ENCODE data around the gene HNF1B. TPM values are rescaled to one million over a fixed set of nuclear protein-coding genes. Genes with fewer than 3 reads are reported as not detected.

The HNF1B gene
- total and polyA plus RNA-seq, 3 experiments from 2014 or later: 0.22 to 0.73 TPM; not detected in 1

GRCh38 chr17:37726248-37726647 is 18.6 kb downstream of the HNF1B start:
- CTCF ChIA-PET: no interaction called here

GRCh38 chr17:37725601-37726146 is 19.2 kb downstream of the HNF1B start:
- no peaks in the 10 kb centered on the region for H3K9me3 ChIP-seq (ENCODE audit: low read length)
- Mint-ChIP-seq H3K36me3 (no peaks in the 10 kb centered on the region), H3K4me1 (no peaks in the 10 kb centered on the region), H3K27me3 (peaks cover 6 to 11% of the 10 kb centered on the region in 2 donors), H3K9me3 (no peaks in the 10 kb centered on the region), H3K4me3 (no peak overlapping the region), H3K27ac (peak overlapping the region in 1 of 8 donors; percentile 59)
- H3K27ac ChIP-seq (ENCODE audit: low read depth, low read length): no peak overlapping the region
- no peak for DNase-seq
- no peak overlapping the region for H3K4me3 ChIP-seq (ENCODE audit: low read length)
- H3K36me3 ChIP-seq (ENCODE audit: insufficient read depth, low read length): no peaks in the 10 kb centered on the region
- H3K27me3 ChIP-seq (ENCODE audit: insufficient read depth, low read length, poor library complexity, severe bottlenecking): no peaks in the 10 kb centered on the region
- ChIA-PET CTCF (no interaction called here), POLR2A (no interaction called here)
- no peaks in the 10 kb centered on the region for H3K4me1 ChIP-seq (ENCODE audit: insufficient read depth, low read length)

More at GRCh38 chr17:37726248-37726647, 18.6 kb downstream of the HNF1B start:
- Mint-ChIP-seq H3K36me3 (no peaks in the 10 kb centered on the region), H3K4me1 (no peaks in the 10 kb centered on the region), H3K9me3 (no peaks in the 10 kb centered on the region), H3K4me3 (no peak overlapping the region), H3K27me3 (peaks cover 4 to 16% of the 10 kb centered on the region in 2 donors), H3K27ac (no peak overlapping the region)
- no peaks in the 10 kb centered on the region for H3K4me1 ChIP-seq (ENCODE audit: insufficient read depth, low read length)
- no peaks in the 10 kb centered on the region for H3K27me3 ChIP-seq (ENCODE audit: insufficient read depth, low read length, poor library complexity, severe bottlenecking)
- no peak overlapping the region for H3K27ac ChIP-seq (ENCODE audit: low read depth, low read length)
- H3K4me3 ChIP-seq (ENCODE audit: low read length): no peak overlapping the region
- no peaks in the 10 kb centered on the region for H3K36me3 ChIP-seq (ENCODE audit: insufficient read depth, low read length)
- no peak for DNase-seq
- POLR2A ChIA-PET: no interaction called here
- H3K9me3 ChIP-seq (ENCODE audit: low read length): no peaks in the 10 kb centered on the region

GRCh38 chr17:37725021-37725595 is 19.8 kb downstream of the HNF1B start:
- Mint-ChIP-seq H3K4me3 (no peak overlapping the region), H3K27ac (peak overlapping the region in 1 of 8 donors; percentile 59), H3K4me1 (no peaks in the 10 kb centered on the region), H3K36me3 (no peaks in the 10 kb centered on the region), H3K27me3 (peaks cover 6 to 10% of the 10 kb centered on the region in 2 donors), H3K9me3 (no peaks in the 10 kb centered on the region)
- H3K9me3 ChIP-seq (ENCODE audit: low read length): no peaks in the 10 kb centered on the region
- H3K27ac ChIP-seq (ENCODE audit: low read depth, low read length): no peak overlapping the region
- CTCF ChIA-PET: no interaction called here
- POLR2A ChIA-PET: no interaction called here
- no peaks in the 10 kb centered on the region for H3K36me3 ChIP-seq (ENCODE audit: insufficient read depth, low read length)
- no peaks in the 10 kb centered on the region for H3K4me1 ChIP-seq (ENCODE audit: insufficient read depth, low read length)
- DNase-seq: no peak
- no peak overlapping the region for H3K4me3 ChIP-seq (ENCODE audit: low read length)
- H3K27me3 ChIP-seq (ENCODE audit: insufficient read depth, low read length, poor library complexity, severe bottlenecking): no peaks in the 10 kb centered on the region

GRCh38 chr17:37720989-37721388 is 23.9 kb downstream of the HNF1B start:
- ChIA-PET POLR2A (no interaction called here), CTCF (no interaction called here)
- H3K27me3 Mint-ChIP-seq: peaks cover 8 to 17% of the 10 kb centered on the region in 2 donors
- DNase-seq: no peak
- Histone ChIP-seq H3K27me3 (ENCODE audit: insufficient read depth, low read length, poor library complexity, severe bottlenecking) (no peaks in the 10 kb centered on the region), H3K27ac (ENCODE audit: low read depth, low read length) (no peak overlapping the region), H3K36me3 (ENCODE audit: insufficient read depth, low read length) (no peaks in the 10 kb centered on the region), H3K4me3 (ENCODE audit: low read length) (no peak overlapping the region), H3K9me3 (ENCODE audit: low read length) (no peaks in the 10 kb centered on the region), H3K4me1 (ENCODE audit: insufficient read depth, low read length) (no peaks in the 10 kb centered on the region)
- no peak overlapping the region for H3K4me3 Mint-ChIP-seq
- H3K27ac Mint-ChIP-seq: no peak overlapping the region
- H3K4me1 Mint-ChIP-seq: no peaks in the 10 kb centered on the region
- H3K9me3 Mint-ChIP-seq: no peaks in the 10 kb centered on the region
- no peaks in the 10 kb centered on the region for H3K36me3 Mint-ChIP-seq

GRCh38 chr17:37719866-37720265 is 25.0 kb downstream of the HNF1B start:
- no peaks in the 10 kb centered on the region for H3K9me3 ChIP-seq (ENCODE audit: low read length)
- Mint-ChIP-seq H3K27me3 (peaks cover 8 to 25% of the 10 kb centered on the region in 2 donors), H3K4me1 (no peaks in the 10 kb centered on the region), H3K4me3 (no peak overlapping the region), H3K27ac (peak overlapping the region in 1 of 8 donors; percentile 39), H3K9me3 (no peaks in the 10 kb centered on the region), H3K36me3 (no peaks in the 10 kb centered on the region)
- no peak overlapping the region for H3K27ac ChIP-seq (ENCODE audit: low read depth, low read length)
- H3K4me1 ChIP-seq (ENCODE audit: insufficient read depth, low read length): no peaks in the 10 kb centered on the region
- POLR2A ChIA-PET: no interaction called here
- no peak for DNase-seq
- no peaks in the 10 kb centered on the region for H3K27me3 ChIP-seq (ENCODE audit: insufficient read depth, low read length, poor library complexity, severe bottlenecking)
- CTCF ChIA-PET: no interaction called here
- no peaks in the 10 kb centered on the region for H3K36me3 ChIP-seq (ENCODE audit: insufficient read depth, low read length)
- H3K4me3 ChIP-seq (ENCODE audit: low read length): no peak overlapping the region

- H3K4me3 ChIP-seq (ENCODE audit: low read length): no peak overlapping the region
- Mint-ChIP-seq H3K4me1 (no peaks in the 10 kb centered on the region), H3K9me3 (no peaks in the 10 kb centered on the region), H3K36me3 (no peaks in the 10 kb centered on the region), H3K27me3 (peaks cover 8 to 37% of the 10 kb centered on the region in 2 donors), H3K4me3 (no peak overlapping the region), H3K27ac (no peak overlapping the region)
- H3K36me3 ChIP-seq (ENCODE audit: insufficient read depth, low read length): no peaks in the 10 kb centered on the region
- ChIA-PET POLR2A (no interaction called here), CTCF (no interaction called here)
- no peaks in the 10 kb centered on the region for H3K9me3 ChIP-seq (ENCODE audit: low read length)
- H3K27ac ChIP-seq (ENCODE audit: low read depth, low read length): no peak overlapping the region
- no peaks in the 10 kb centered on the region for H3K27me3 ChIP-seq (ENCODE audit: insufficient read depth, low read length, poor library complexity, severe bottlenecking)
- H3K4me1 ChIP-seq (ENCODE audit: insufficient read depth, low read length): no peaks in the 10 kb centered on the region
- DNase-seq: no peak
Measured at GRCh38 chr17:37718324-37719048, 26.4 kb downstream of the HNF1B start.

- H3K9me3 Mint-ChIP-seq: no peaks in the 10 kb centered on the region
- Histone ChIP-seq H3K27me3 (ENCODE audit: insufficient read depth, low read length, poor library complexity, severe bottlenecking) (no peaks in the 10 kb centered on the region), H3K4me1 (ENCODE audit: insufficient read depth, low read length) (no peaks in the 10 kb centered on the region), H3K9me3 (ENCODE audit: low read length) (no peaks in the 10 kb centered on the region), H3K36me3 (ENCODE audit: insufficient read depth, low read length) (no peaks in the 10 kb centered on the region), H3K27ac (ENCODE audit: low read depth, low read length) (no peak overlapping the region), H3K4me3 (ENCODE audit: low read length) (no peak overlapping the region)
- H3K4me3 Mint-ChIP-seq: no peak overlapping the region
- H3K27me3 Mint-ChIP-seq: peaks cover 8 to 40% of the 10 kb centered on the region in 2 donors
- no peak overlapping the region for H3K27ac Mint-ChIP-seq
- H3K36me3 Mint-ChIP-seq: no peaks in the 10 kb centered on the region
- CTCF ChIA-PET: no interaction called here
- no peaks in the 10 kb centered on the region for H3K4me1 Mint-ChIP-seq
- peak in 1 of 5 donors; percentile 23 for DNase-seq
- POLR2A ChIA-PET: no interaction called here
Measured at GRCh38 chr17:37717627-37718323, 27.1 kb downstream of the HNF1B start.

GRCh38 chr17:37714897-37715296 is 30.0 kb downstream of the HNF1B start:
- H3K4me3 ChIP-seq (ENCODE audit: low read length): no peak overlapping the region
- H3K27ac ChIP-seq (ENCODE audit: low read depth, low read length): no peak overlapping the region
- Mint-ChIP-seq H3K4me1 (no peaks in the 10 kb centered on the region), H3K27ac (peak overlapping the region in 1 of 8 donors; percentile 49), H3K9me3 (peaks cover 0 to 4% (median 0%) of the 10 kb centered on the region in 5 donors), H3K27me3 (peaks cover 21 to 60% of the 10 kb centered on the region in 2 donors), H3K4me3 (no peak overlapping the region), H3K36me3 (no peaks in the 10 kb centered on the region)
- H3K36me3 ChIP-seq (ENCODE audit: insufficient read depth, low read length): no peaks in the 10 kb centered on the region
- DNase-seq: no peak
- no peaks in the 10 kb centered on the region for H3K27me3 ChIP-seq (ENCODE audit: insufficient read depth, low read length, poor library complexity, severe bottlenecking)
- POLR2A ChIA-PET: no interaction called here
- no peaks in the 10 kb centered on the region for H3K9me3 ChIP-seq (ENCODE audit: low read length)
- CTCF ChIA-PET: no interaction called here
- H3K4me1 ChIP-seq (ENCODE audit: insufficient read depth, low read length): no peaks in the 10 kb centered on the region
